Activated naive CD4-positive, alpha-beta T cell treated with anti-CD3 and anti-CD28 coated beads, Interleukin-2, amount 10 ng/mL, durations not matched to agents 7 days and 5 days (primary cell): ENCODE results near the gene PXDN.

ENCODE experiments used
- CTCF ChIA-PET: fragments of 350-600 bp; sonication (Branson Sonifier 250); formaldehyde crosslinking; loops from one replicate; lab custom pipeline; 2021; ENCODE audit warnings: antibody characterized with exemption; lab: Charles Lee
- DNase-seq: peaks from one replicate; pipeline ENCODE4 v3.0.0-alpha.2; 2020
- H3K27ac Mint-ChIP-seq: one replicate; pipeline ENCODE4 v1.8.0; 2021; ENCODE audit warnings: mild to moderate bottlenecking, moderate library complexity, mixed read lengths
- H3K27me3 Mint-ChIP-seq: one replicate; pipeline ENCODE4 v1.8.0; 2021; ENCODE audit warnings: mild to moderate bottlenecking, mixed read lengths
- H3K36me3 Mint-ChIP-seq: one replicate; pipeline ENCODE4 v1.8.0; 2021; ENCODE audit warnings: mixed read lengths
- H3K4me1 Mint-ChIP-seq: one replicate; pipeline ENCODE4 v1.8.0; 2021; ENCODE audit warnings: mixed read lengths
- H3K4me3 Mint-ChIP-seq: one replicate; pipeline ENCODE4 v1.8.0; 2021; ENCODE audit warnings: mild to moderate bottlenecking, moderate library complexity, mixed read lengths
- H3K9me3 Mint-ChIP-seq: one replicate; pipeline ENCODE4 v1.8.0; 2021; ENCODE audit warnings: mixed read lengths

The PXDN gene

DNA sequence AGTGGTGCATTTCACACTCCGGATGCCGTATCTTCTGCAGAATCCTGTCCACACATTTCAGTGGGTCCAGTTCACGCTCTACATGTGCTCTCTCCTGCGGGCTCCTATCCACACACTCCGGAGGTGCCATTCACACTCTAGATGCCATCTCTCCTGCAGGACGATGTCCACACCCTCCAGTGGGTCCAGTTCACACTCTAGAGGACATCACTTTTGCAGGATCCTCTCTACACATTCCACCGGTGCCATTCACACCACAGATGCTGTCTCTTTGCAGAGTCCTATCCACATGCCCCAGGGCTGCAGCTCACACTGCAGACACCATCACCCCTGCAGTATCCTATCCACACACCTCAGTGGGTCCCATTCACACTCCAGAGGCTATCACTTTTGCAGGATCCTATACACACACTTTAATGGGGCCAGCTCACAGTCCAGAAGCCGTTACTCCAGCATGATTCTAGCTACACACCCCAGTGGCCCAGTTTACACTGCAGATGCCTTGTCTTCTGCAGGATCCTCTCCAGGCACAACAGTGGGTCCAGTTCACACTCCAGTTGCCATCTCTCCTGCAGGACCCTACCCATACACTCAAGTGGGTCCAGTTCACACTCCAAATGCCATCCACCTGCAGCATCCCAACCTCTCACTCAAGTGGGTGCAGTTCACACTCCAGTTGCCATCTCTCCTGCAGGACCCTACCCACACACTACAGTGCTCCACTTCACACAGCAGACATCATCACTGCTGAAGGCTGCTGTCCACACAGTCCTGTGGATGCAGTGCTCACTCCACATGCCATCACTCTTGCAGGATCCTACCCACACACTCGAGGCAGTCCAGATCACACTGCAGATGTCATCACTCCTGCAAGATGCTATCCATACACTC, 2.1 kb upstream of the PXDN start:
- CTCF ChIA-PET = no interaction called here
- H3K4me1 Mint-ChIP-seq = peaks cover 7% of the 10 kb centered on the region
- H3K4me3 Mint-ChIP-seq = no peak overlapping the region
- no peak overlapping the region for H3K27ac Mint-ChIP-seq
- peaks cover 60% of the 10 kb centered on the region for H3K27me3 Mint-ChIP-seq
- no peak for DNase-seq
- no peaks in the 10 kb centered on the region for H3K36me3 Mint-ChIP-seq
- no peaks in the 10 kb centered on the region for H3K9me3 Mint-ChIP-seq

DNA sequence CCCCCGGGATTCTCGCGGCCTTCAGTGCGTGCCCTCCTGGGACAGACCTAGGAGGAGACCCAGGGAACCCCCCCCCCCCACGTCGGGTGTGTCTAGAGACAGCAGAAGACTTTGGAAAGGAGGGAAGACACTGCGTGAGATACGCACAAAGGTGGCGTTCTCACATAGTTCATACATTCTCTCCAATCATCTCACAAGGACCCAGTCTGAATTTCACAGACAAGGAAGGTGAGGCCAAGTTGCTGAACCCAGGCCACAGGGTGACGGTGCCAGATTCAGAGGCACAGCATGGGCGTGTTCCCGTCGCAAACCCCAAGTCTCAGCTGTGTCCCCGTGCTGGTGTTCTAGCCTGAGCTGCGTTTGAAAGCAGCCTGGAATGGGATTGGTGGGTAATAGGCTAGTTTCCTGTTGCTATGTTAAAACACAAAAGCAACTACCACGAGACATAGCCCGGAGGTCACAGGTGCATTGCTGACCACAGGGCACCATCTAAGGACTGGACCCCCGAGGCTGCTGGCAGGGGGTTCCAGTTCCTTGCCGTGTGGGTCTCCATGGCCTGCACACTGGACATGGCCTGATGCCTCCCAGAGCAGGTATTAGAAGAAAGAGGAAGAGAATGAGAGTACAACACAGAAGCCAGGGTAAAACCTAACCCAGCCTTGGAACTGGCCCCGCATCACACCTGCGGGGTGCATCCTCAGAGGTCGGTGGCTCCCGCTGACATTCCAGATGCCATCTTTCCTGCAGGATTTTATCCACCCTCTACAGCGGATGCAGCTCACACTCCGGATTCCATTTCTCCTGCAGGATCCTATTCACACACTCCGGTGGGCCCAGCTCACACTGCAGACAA, 1.1 kb upstream of the PXDN start:
- no peak overlapping the region for H3K4me3 Mint-ChIP-seq
- DNase-seq = no peak
- H3K27ac Mint-ChIP-seq = no peak overlapping the region
- H3K4me1 Mint-ChIP-seq = peaks cover 7% of the 10 kb centered on the region
- no peaks in the 10 kb centered on the region for H3K36me3 Mint-ChIP-seq
- H3K9me3 Mint-ChIP-seq = no peaks in the 10 kb centered on the region
- H3K27me3 Mint-ChIP-seq = peaks cover 68% of the 10 kb centered on the region
- CTCF ChIA-PET = no interaction called here

DNA sequence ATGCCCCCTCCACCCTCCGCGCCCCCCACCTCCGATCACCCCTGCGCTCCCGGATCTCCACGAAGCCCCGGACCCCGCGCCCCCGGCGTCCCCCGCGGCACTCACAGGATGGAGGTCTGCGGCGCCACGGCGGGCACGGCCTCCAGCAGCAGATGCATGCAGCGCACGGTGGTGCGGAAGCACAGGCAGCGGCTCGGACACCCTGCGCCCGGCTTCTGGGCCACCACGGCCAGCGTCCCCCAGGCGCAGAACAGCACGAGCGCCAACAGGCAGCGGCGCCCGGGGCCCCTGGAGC, 217 bp downstream of the PXDN start:
- Mint-ChIP-seq H3K27ac (no peak overlapping the region), H3K4me1 (peaks cover 7% of the 10 kb centered on the region), H3K27me3 (peaks cover 68% of the 10 kb centered on the region), H3K4me3 (no peak overlapping the region), H3K9me3 (no peaks in the 10 kb centered on the region), H3K36me3 (no peaks in the 10 kb centered on the region)
- DNase-seq = no peak
- CTCF ChIA-PET = no interaction called here

DNA sequence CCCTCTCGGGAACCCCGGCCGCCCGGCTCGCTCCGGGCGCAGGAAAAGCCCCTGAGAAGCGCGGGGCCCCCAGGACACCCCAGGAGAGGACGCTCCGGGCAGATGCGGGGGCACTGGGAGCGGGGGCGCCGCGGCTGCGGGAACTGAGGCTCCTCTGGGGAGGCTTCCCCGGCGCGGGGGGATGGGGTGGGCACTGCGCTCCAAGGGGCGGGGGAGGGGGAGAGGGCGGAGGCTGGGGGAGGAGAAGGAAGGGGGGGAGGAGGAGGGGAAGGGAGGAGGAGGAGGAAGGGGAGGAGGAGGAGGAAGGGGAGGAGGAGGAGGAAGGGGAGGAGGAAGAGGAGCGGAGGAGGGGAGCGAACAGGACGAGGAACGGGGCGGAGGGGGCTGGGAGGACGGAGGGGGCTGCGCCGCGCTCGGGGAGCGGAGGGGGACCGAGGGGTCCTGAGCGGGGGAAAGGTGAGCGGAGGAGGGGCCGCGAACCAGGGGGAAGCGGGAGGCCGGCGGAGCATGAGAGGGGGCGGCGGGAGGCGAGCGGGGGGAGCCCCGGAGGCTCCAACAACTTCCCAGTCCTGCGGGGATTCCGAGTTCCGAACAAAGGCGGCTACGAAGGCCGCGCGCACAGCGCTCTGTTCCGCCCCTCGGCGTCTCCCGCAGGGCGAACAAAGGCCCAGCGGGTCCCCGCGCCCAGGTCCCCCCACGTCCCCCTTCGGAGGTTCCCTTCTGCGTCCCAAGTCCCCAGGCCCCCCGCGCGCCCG, 742 bp downstream of the PXDN start:
- Mint-ChIP-seq H3K36me3 (no peaks in the 10 kb centered on the region), H3K9me3 (no peaks in the 10 kb centered on the region), H3K27ac (no peak overlapping the region), H3K27me3 (peaks cover 68% of the 10 kb centered on the region), H3K4me1 (peaks cover 7% of the 10 kb centered on the region), H3K4me3 (no peak overlapping the region)
- no peak for DNase-seq
- CTCF ChIA-PET = no interaction called here

DNA sequence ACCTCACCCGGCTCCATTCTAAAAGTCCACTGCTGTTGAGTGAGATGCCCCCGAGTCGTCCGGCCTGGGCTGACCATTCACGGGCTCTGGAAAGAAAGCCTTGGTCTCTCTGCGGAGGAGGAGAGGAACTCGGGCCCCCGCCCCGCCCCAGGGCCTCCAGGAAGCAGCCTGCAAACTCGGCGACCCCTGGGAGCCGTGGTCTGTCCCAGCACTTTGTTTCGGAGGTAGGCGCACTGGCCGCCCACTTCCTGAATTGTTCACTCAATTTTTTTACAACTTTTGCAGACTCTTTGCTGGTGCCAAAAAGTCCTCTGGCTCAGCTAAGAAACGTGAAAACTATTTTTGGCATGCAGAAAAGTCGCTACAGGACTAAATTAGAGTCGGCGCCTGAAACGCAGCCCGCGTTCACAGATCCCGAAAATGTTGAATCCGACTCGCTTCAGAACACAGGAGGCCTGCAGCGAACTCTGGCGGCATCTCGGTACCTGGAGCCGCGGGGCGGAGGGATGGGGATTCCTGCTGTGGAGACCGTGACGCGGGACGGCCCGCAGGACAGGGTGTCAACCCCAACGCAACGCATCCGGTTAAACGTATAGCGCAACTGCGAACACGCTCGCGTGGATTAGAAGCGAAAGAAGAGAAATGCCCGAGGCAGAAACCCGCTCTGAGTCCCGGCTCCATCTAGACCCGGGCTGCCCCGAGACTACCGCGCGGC, 1.5 kb downstream of the PXDN start:
- H3K4me3 Mint-ChIP-seq = peak overlapping the region; percentile 49
- H3K27me3 Mint-ChIP-seq = peaks cover 68% of the 10 kb centered on the region

DNA sequence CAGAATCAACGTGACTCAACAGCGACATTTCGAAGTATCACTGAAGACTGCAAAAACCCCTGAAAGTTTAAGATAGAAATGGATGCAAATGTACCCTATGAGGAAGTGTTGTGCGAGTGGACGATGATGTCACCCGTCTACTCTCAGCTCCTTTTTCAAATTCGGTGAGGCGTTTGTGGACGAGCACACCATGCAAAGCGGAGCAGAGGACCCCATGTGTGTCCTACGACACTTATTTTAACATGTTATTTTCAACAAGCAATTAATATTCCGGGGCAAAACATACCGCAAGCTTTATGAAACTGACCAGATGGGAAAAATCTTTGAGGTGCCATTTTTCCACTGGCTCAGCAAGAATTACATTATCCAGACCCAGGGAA, 2.0 kb downstream of the PXDN start:
- Mint-ChIP-seq H3K36me3 (no peaks in the 10 kb centered on the region), H3K4me1 (peaks cover 7% of the 10 kb centered on the region), H3K27ac (no peak overlapping the region), H3K27me3 (peaks cover 63% of the 10 kb centered on the region), H3K4me3 (no peak overlapping the region), H3K9me3 (no peaks in the 10 kb centered on the region)
- no peak for DNase-seq
- CTCF ChIA-PET = interaction anchor here (1.1 kb wide), 1 partner anchor 9 kb away, joined by 5 read pairs; no protein-coding TSS in a partner anchor

More for the DNA sequence above, 1.5 kb downstream of the PXDN start:
- Mint-ChIP-seq H3K36me3 (no peaks in the 10 kb centered on the region), H3K9me3 (no peaks in the 10 kb centered on the region), H3K27ac (no peak overlapping the region), H3K4me1 (peaks cover 7% of the 10 kb centered on the region)
- peak; percentile 39 for DNase-seq
- CTCF ChIA-PET = interaction anchor here (1.1 kb wide), 1 partner anchor 8 kb away, joined by 5 read pairs; no protein-coding TSS in a partner anchor

DNA sequence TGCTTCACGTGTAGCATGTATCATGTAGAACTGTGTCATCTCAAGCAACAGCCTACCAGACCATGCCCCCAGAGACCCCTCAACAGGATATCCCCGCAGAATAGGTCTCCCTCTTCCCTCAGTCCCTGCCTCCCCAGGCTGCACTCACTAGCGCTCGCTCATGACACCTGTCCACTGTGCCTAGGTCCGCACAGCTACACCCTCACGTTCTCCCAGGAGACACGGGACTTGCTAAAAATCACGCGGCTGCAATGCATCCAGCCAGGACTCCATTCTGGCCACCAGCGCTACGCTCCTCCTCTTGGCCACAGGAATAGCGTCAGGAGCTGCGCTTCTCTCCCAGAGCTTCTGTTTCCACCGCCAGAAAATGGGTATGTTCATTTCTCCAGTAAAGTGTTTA, 2.5 kb downstream of the PXDN start:
- H3K27me3 Mint-ChIP-seq = peaks cover 59% of the 10 kb centered on the region
- no peak overlapping the region for H3K4me3 Mint-ChIP-seq
- no peak for DNase-seq
- H3K9me3 Mint-ChIP-seq = no peaks in the 10 kb centered on the region
- CTCF ChIA-PET = interaction anchor here (1.1 kb wide), 1 partner anchor 9 kb away, joined by 5 read pairs; no protein-coding TSS in a partner anchor
- no peaks in the 10 kb centered on the region for H3K36me3 Mint-ChIP-seq
- H3K4me1 Mint-ChIP-seq = peaks cover 7% of the 10 kb centered on the region
- no peak overlapping the region for H3K27ac Mint-ChIP-seq

DNA sequence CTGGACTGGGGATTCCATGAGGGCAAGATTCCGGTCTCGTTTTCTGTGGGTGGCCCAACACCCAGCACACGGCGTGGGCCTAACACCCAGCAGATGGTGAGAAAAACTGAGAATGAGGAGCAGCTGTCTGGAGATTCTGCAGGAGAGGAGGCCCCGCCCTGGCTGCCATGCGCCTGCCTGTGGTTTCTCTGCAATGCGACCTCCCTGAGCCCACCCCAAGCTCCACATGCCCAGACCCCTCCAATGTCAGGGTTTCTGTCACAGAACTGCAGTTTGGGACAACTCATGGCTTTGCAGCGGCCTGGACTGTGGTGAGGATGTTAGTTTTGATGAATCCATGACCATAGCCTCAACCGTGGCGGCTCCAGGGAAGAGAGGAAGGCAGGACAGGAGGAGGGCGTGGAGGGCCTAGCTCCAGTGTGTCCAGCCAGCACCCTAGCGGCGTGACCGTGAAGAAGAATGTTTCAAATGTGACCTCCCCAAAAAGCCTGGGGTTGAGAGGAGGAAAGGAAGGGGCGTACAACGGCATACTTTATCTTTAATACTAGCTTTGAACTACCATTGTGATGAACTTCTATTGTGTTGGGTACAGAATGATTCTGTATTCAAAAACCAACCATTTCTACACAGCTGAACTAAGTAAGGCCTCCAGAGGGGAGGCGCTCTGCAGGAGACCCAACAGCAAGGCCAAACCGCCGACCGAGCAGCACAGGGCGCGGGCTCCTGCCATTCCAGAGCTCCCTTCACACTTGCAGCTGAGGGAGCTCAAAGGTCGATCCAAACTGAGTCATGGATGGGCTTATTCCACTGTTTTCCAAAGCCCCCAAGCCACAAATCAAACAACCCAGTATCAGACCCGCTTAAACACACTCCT, 3.4 kb downstream of the PXDN start:
- Mint-ChIP-seq H3K4me1 (peaks cover 7% of the 10 kb centered on the region), H3K27me3 (peaks cover 50% of the 10 kb centered on the region), H3K27ac (no peak overlapping the region), H3K36me3 (no peaks in the 10 kb centered on the region), H3K4me3 (no peak overlapping the region), H3K9me3 (no peaks in the 10 kb centered on the region)
- DNase-seq = no peak
- CTCF ChIA-PET = interaction anchor here (1.9 kb wide), 1 partner anchor 10 kb away, joined by 5 read pairs; no protein-coding TSS in a partner anchor

DNA sequence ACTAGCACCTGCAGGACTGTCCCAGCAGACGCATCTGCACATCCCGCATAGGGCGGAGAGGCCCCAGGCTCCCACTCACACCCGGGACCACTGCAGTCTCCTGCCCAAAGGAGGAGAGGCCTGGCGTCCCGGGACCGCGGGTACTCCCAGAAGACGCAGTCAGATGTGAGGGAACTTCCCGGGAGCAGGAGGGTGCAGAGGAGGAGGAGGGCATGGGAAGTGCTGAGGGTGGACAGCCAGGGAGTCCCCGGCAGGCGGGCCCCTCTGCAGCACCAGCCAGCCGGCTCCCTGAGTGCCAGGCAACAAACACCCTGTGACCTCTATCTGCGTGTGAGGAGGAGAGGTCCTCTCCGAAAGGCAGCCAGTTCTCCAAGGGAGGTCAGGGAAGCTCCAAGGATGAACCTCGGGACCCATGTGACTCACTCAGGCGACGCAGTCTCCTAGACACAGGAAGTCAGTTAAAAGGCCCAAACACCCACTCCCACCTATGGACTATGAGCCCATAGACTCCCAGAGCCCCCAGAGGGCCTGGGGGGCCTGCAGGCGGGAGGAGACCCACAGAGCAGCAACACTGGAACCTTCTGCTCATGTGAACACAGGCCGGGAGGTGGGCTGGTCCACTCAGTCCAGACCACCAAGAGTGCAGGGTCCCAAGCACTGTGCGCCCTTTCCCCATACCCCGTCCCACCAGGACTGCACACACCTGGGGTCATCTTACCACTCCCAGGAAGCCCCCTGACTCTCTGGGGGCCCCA, 4.2 kb downstream of the PXDN start:
- no peaks in the 10 kb centered on the region for H3K9me3 Mint-ChIP-seq
- H3K27me3 Mint-ChIP-seq = peaks cover 42% of the 10 kb centered on the region
- CTCF ChIA-PET = interaction anchor here (1.9 kb wide), 1 partner anchor 11 kb away, joined by 5 read pairs; no protein-coding TSS in a partner anchor
- DNase-seq = no peak
- no peak overlapping the region for H3K4me3 Mint-ChIP-seq
- no peak overlapping the region for H3K27ac Mint-ChIP-seq
- H3K4me1 Mint-ChIP-seq = peaks cover 7% of the 10 kb centered on the region
- H3K36me3 Mint-ChIP-seq = no peaks in the 10 kb centered on the region

DNA sequence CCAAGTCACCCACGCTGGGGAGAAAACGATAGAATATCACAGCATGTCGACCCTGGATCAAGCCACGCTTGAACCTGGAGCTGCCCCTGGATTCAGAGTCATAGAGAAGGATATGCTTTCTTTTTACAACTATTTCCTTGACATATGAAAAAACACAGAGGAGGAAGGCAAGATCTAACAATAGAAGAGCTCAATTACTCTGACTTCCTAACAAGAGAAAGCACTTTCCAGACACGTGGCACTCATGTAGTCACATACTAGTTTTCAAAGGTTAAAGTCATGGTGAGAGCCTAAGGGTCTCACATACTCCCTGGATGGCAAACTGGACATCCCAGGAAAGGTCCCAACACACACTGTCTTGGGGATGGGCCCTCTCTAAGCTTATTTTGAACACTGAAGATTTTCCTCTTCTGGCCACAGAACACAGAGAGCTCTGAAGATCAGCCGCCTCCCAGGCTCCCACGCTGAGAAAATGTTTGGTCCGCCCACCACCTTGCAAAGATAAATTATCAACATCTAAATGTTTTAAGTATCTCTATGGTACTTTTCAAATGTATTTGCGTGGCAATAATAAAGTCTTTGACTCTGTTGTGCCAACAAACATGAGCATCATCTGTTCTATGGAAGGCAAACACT, 4.9 kb downstream of the PXDN start:
- no peak for DNase-seq
- Mint-ChIP-seq H3K27me3 (peaks cover 35% of the 10 kb centered on the region), H3K36me3 (no peaks in the 10 kb centered on the region), H3K4me3 (no peak overlapping the region), H3K27ac (no peak overlapping the region), H3K4me1 (peaks cover 4% of the 10 kb centered on the region), H3K9me3 (no peaks in the 10 kb centered on the region)
- CTCF ChIA-PET = interaction anchor here (1.9 kb wide), 1 partner anchor 11 kb away, joined by 5 read pairs; no protein-coding TSS in a partner anchor

DNA sequence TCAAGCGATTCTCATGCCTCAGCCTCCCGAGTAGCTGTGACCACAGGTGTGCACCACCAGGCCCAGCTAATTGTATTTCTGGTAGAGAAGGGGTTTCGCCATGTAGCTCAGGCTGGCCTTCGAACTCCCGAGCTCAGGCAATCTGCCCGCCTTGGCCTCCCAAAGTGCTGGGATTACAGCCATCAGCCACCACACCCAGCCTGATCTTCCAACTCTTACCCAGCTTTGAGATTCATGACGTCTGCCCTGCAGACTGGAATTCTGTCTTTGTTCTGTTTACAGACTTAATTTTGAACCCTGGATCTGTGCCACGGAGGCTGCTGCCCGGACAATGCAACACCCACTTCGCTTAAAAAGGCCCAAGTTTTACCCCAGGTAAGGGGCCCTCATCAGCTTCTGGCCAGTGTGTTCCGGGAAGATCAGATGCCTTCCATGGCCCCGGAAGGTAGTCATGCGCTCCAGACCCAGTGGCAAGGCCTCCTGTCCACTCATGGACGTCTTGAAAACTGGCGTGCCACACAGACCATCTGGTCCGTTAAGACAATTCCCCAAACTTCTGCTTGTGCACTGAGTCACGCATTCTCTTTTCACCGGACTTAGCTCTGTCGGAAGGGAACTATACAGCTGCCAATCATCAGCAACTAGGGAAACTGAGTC, 5.5 kb downstream of the PXDN start:
- no peaks in the 10 kb centered on the region for H3K36me3 Mint-ChIP-seq
- CTCF ChIA-PET = interaction anchor here (1.9 to 2.8 kb wide), 2 partner anchors 12 kb away, joined by 5 to 9 read pairs; no protein-coding TSS in a partner anchor
- no peak for DNase-seq
- no peaks in the 10 kb centered on the region for H3K9me3 Mint-ChIP-seq
- no peak overlapping the region for H3K27ac Mint-ChIP-seq
- H3K27me3 Mint-ChIP-seq = peaks cover 30% of the 10 kb centered on the region
- no peak overlapping the region for H3K4me3 Mint-ChIP-seq
- H3K4me1 Mint-ChIP-seq = peaks cover 4% of the 10 kb centered on the region
